Measurements from ENCODE around the gene KCNN3.

Gene KCNN3

GRCh38 chr1:154891452-154891851, 21.4 kb upstream of the KCNN3 start:
- Histone ChIP-seq H3K27ac (ENCODE audit: extremely low read depth, low read depth, low read length) (no peak overlapping the region), H3K4me1 (ENCODE audit: control insufficient read depth, insufficient read depth, low read length) (no peaks in the 10 kb centered on the region), H3K36me3 (ENCODE audit: control insufficient read depth in 2 of 2, insufficient read depth in 1 of 2, low read length in 2 of 2) (no peaks in the 10 kb centered on the region), H3K4me3 (ENCODE audit: low read depth, low read length) (no peak overlapping the region), H3K9me3 (ENCODE audit: control insufficient read depth, insufficient read depth, low read depth, low read length) (no peaks in the 10 kb centered on the region)
- CTCF ChIA-PET, result interaction anchor here (0.6 to 2.5 kb wide), 8 partner anchors 13 to 222 kb away, joined by 3 to 14 read pairs (median 4); no protein-coding TSS in a partner anchor
- POLR2A ChIA-PET, result no interaction called here
- TF ChIP-seq RBAK (tag by site-specific recombination; IDR thresholded peaks at IDR 0.05), result no peak

- Histone ChIP-seq H3K4me3 (ENCODE audit: low read depth, low read length) (no peak overlapping the region), H3K9me3 (ENCODE audit: control insufficient read depth, insufficient read depth, low read depth, low read length) (no peaks in the 10 kb centered on the region), H3K27ac (ENCODE audit: extremely low read depth, low read depth, low read length) (no peak overlapping the region), H3K36me3 (ENCODE audit: control insufficient read depth in 2 of 2, insufficient read depth in 1 of 2, low read length in 2 of 2) (no peaks in the 10 kb centered on the region), H3K4me1 (ENCODE audit: control insufficient read depth, insufficient read depth, low read length) (no peaks in the 10 kb centered on the region)
- POLR2A ChIA-PET, result no interaction called here
- TF ChIP-seq ZNF266 (tag by site-specific recombination; IDR thresholded peaks at IDR 0.05; ENCODE audit: low read depth) (no peak), ZNF184 (tag by site-specific recombination; IDR thresholded peaks at IDR 0.05) (no peak), ZNF404 (tag by site-specific recombination; IDR thresholded peaks at IDR 0.05) (no peak), ZFP37 (tag by site-specific recombination; IDR thresholded peaks at IDR 0.05) (no peak), ZNF248 (tag by site-specific recombination; IDR thresholded peaks at IDR 0.05) (no peak)
- CTCF ChIA-PET, result no interaction called here
These were observed 18.7 kb upstream of the KCNN3 start for GRCh38 chr1:154888757-154889156.

GRCh38 chr1:154886281-154887015, 16.4 kb upstream of the KCNN3 start:
- CTCF ChIA-PET, result interaction anchor here (0.8 to 1.2 kb wide), 3 partner anchors 9 to 58 kb away, joined by 3 to 5 read pairs (median 3); no protein-coding TSS in a partner anchor
- TF ChIP-seq ZNF302 (tag by site-specific recombination; IDR thresholded peaks at IDR 0.05; ENCODE audit: low read depth), result no peak
- TF ChIP-seq ZSCAN16 (tag by site-specific recombination; IDR thresholded peaks at IDR 0.05), result no peak
- no peak for TF ChIP-seq ZNF214 (tag by site-specific recombination; IDR thresholded peaks at IDR 0.05; ENCODE audit: borderline replicate concordance)
- no peak for TF ChIP-seq GLIS1 (tag by site-specific recombination; IDR thresholded peaks at IDR 0.05)
- TF ChIP-seq ZNF530 (tag by site-specific recombination; IDR thresholded peaks at IDR 0.05; ENCODE audit: low read depth), result no peak
- TF ChIP-seq GLI2 (tag by site-specific recombination; IDR thresholded peaks at IDR 0.05; ENCODE audit: borderline replicate concordance, low read depth), result no peak
- no peak for TF ChIP-seq ZNF518A (tag by site-specific recombination; conservative IDR thresholded peaks at IDR 0.05; ENCODE audit: low read depth)
- TF ChIP-seq ZNF843 (tag by site-specific recombination; IDR thresholded peaks at IDR 0.05), result no peak
- no peak for TF ChIP-seq ZNF404 (tag by site-specific recombination; IDR thresholded peaks at IDR 0.05)
- TF ChIP-seq ZBTB44 (tag by site-specific recombination; IDR thresholded peaks at IDR 0.05), result no peak
- TF ChIP-seq SP2 (tag by site-specific recombination; IDR thresholded peaks at IDR 0.05), result no peak
- TF ChIP-seq ZNF629 (tag by site-specific recombination; IDR thresholded peaks at IDR 0.05), result no peak
- no peak for TF ChIP-seq ZNF792 (tag by site-specific recombination; IDR thresholded peaks at IDR 0.05)
- TF ChIP-seq SCRT2 (tag by site-specific recombination; IDR thresholded peaks at IDR 0.05), result no peak
- no peak for TF ChIP-seq PATZ1 (tag by site-specific recombination; IDR thresholded peaks at IDR 0.05)
- TF ChIP-seq ZNF513 (tag by site-specific recombination; IDR thresholded peaks at IDR 0.05), result no peak
- Histone ChIP-seq H3K4me1 (ENCODE audit: control insufficient read depth, insufficient read depth, low read length) (no peaks in the 10 kb centered on the region), H3K9me3 (ENCODE audit: control insufficient read depth, insufficient read depth, low read depth, low read length) (no peaks in the 10 kb centered on the region), H3K4me3 (ENCODE audit: low read depth, low read length) (no peak overlapping the region), H3K27ac (ENCODE audit: extremely low read depth, low read depth, low read length) (no peak overlapping the region), H3K36me3 (ENCODE audit: control insufficient read depth in 2 of 2, insufficient read depth in 1 of 2, low read length in 2 of 2) (no peaks in the 10 kb centered on the region)
- POLR2A ChIA-PET, result no interaction called here
